Measurements from ENCODE around the gene CBLC. TPM values are rescaled to one million over a fixed set of nuclear protein-coding genes. Genes with fewer than 3 reads are reported as not detected.

The CBLC gene, protein sequence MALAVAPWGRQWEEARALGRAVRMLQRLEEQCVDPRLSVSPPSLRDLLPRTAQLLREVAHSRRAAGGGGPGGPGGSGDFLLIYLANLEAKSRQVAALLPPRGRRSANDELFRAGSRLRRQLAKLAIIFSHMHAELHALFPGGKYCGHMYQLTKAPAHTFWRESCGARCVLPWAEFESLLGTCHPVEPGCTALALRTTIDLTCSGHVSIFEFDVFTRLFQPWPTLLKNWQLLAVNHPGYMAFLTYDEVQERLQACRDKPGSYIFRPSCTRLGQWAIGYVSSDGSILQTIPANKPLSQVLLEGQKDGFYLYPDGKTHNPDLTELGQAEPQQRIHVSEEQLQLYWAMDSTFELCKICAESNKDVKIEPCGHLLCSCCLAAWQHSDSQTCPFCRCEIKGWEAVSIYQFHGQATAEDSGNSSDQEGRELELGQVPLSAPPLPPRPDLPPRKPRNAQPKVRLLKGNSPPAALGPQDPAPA
- total RNA-seq = not detected in 2 replicates
- total RNA-seq (2013) = not detected
- not detected in 2 replicates for polyA plus RNA-seq
- not detected in 2 replicates for polyA minus RNA-seq

DNA sequence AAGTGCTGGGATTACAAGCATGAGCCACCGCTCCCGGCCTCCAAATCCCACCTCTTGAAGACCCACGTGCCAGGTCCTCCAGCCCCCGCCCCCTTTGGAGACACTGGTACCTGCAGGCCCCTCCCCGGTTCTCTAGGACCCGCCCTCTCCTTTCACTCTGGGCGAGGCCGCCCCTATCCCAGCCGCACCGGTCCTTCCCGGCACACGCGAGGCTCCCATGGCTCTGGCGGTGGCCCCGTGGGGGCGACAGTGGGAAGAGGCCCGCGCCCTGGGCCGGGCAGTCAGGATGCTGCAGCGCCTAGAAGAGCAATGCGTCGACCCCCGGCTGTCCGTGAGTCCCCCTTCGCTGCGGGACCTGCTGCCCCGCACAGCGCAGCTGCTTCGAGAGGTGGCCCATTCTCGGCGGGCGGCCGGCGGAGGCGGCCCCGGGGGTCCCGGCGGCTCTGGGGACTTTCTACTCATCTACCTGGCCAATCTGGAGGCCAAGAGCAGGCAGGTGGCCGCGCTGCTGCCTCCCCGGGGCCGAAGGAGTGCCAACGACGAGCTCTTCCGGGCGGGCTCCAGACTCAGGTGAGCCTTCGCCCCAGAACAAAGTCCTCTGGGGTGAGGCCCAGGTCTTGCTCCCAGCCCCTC lies at the start of gene CBLC:
Gene CBLC (plus strand): TSS at position 176 of the 633 bp plus-strand sequence. CDS start 42 bp downstream, at position 218.
- Histone ChIP-seq H3K27me3 (replicated peaks in 1 of 4; ENCODE audit: control extremely low read depth in 1 of 4, control insufficient read depth in 3 of 4, insufficient read depth in 4 of 4, low read length in 3 of 4) (peaks cover 0 to 15% (median 1%) of the 10 kb centered on the region in 4 experiments), H3K79me2 (ENCODE audit: control insufficient read depth, insufficient read depth, low read length) (no peaks in the 10 kb centered on the region), H3K4me3 (ENCODE audit: control extremely low read depth in 1 of 5, extremely low read depth in 1 of 5, insufficient read depth in 1 of 5, low read depth in 2 of 5, low read length in 4 of 5) (no peak within 1 kb of the TSS), H3K36me3 (replicated peaks in 1 of 2; ENCODE audit: control extremely low read depth in 1 of 2, control insufficient read depth in 1 of 2, extremely low read depth in 1 of 2, insufficient read depth in 2 of 2, low read length in 1 of 2) (no peaks in the 10 kb centered on the region), H4K20me1 (ENCODE audit: control insufficient read depth, insufficient read depth, low read length, poor library complexity, severe bottlenecking) (no peaks in the 10 kb centered on the region), H2AFZ (ENCODE audit: insufficient read depth, low read depth, low read length, poor library complexity, severe bottlenecking) (peak within 1 kb of the TSS; percentile 22), H3K4me2 (replicated peaks; ENCODE audit: low read depth, low read length, poor library complexity, severe bottlenecking) (peak within 1 kb of the TSS; percentile 25), H3K9ac (ENCODE audit: low read length) (no peak within 1 kb of the TSS), H3K4me1 (ENCODE audit: control insufficient read depth in 2 of 2, insufficient read depth in 2 of 2, low read length in 2 of 2) (no peaks in the 10 kb centered on the region), H3K27ac (ENCODE audit: low read length in 2 of 2) (no peak within 1 kb of the TSS), H3K9me3 (ENCODE audit: control extremely low read depth in 1 of 3, control insufficient read depth in 2 of 3, insufficient read depth in 1 of 3, low read length in 2 of 3) (no peaks in the 10 kb centered on the region)
- intact Hi-C loops (cut with micrococcal nuclease) = loop anchor here (10.0 kb wide), 1 partner anchor 67 kb away; the partner anchor contains the start of gene NECTIN2
- no peaks in the 10 kb centered on the region for H3K9me3 Mint-ChIP-seq (ENCODE audit: insufficient read depth)
- 34% methylated on average over 47 of the region's 47 CpGs for WGBS (ENCODE audit: insufficient coverage)
- no peak for ATAC-seq (ENCODE audit: low read depth)
- POLR2A ChIA-PET = no interaction called here
- no peak within 1 kb of the TSS for H3K4me3 Mint-ChIP-seq
- no peak for DNase-seq
- no peaks in the 10 kb centered on the region for H3K4me1 Mint-ChIP-seq
- no peak for TF ChIP-seq EZH2 (IDR thresholded peaks at IDR 0.05; ENCODE audit: borderline replicate concordance, insufficient read depth, low read depth, low read length, poor library complexity, severe bottlenecking)
- TF ChIP-seq, protein P1, sequence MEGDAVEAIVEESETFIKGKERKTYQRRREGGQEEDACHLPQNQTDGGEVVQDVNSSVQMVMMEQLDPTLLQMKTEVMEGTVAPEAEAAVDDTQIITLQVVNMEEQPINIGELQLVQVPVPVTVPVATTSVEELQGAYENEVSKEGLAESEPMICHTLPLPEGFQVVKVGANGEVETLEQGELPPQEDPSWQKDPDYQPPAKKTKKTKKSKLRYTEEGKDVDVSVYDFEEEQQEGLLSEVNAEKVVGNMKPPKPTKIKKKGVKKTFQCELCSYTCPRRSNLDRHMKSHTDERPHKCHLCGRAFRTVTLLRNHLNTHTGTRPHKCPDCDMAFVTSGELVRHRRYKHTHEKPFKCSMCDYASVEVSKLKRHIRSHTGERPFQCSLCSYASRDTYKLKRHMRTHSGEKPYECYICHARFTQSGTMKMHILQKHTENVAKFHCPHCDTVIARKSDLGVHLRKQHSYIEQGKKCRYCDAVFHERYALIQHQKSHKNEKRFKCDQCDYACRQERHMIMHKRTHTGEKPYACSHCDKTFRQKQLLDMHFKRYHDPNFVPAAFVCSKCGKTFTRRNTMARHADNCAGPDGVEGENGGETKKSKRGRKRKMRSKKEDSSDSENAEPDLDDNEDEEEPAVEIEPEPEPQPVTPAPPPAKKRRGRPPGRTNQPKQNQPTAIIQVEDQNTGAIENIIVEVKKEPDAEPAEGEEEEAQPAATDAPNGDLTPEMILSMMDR (IDR thresholded peaks at IDR 0.05) = no peak
- CTCF ChIA-PET = interaction anchor here (14.8 kb wide), 1 partner anchor 53 kb away, joined by 591 read pairs; no protein-coding TSS in a partner anchor
- peaks cover 8% of the 10 kb centered on the region for H3K27me3 Mint-ChIP-seq
- H3K27ac Mint-ChIP-seq = no peak within 1 kb of the TSS

Data from B cell (primary cell).